GM13976 (cell line): ENCODE measurements around the gene CCDC34.

Experiments used
- DNase-seq: peaks from one replicate; pipeline ENCODE4 v3.0.0; 2012; ENCODE audit warnings: low spot score
- in situ Hi-C: fragments of 300-500 bp; cut with MboI; formaldehyde crosslinking; loops from one replicate; pipeline ENCODE4 v1.12.0; 2022; ENCODE audit warnings: low sequenced_read_pairs, mixed read lengths, inconsistent platforms; ENCODE audit not compliant: unreplicated experiment
- TF ChIP-seq, protein P1 (sequence below): IDR thresholded peaks from 2 replicates; pipeline ENCODE4 v1.5.1; 2012; ENCODE audit warnings: borderline replicate concordance, mild to moderate bottlenecking; ENCODE audit not compliant: insufficient read depth; ENCODE audit errors: extremely low read depth, missing control alignments, control extremely low read depth

CCDC34 gene

DNA sequence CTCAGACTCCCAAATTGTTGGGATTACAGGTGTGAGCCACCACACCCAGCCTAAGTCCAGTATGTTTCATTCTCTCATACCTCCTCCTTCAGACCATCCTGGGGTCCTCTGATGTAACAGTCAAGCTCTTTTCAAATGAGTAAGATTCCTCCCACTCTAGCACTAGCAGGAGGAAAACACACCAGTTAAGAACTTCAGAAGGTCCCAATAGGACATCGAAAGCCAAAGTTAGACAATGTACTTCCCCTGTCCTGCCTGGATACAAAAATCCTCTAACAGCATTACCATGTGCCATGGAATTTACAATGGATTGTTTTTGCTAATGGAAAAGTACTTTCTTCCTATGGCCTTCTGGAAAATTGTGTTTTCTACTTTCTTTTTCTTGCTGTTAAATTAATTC, 67.1 kb downstream of the CCDC34 start:
- in situ Hi-C loops = no loop called here
- TF ChIP-seq, protein P1, sequence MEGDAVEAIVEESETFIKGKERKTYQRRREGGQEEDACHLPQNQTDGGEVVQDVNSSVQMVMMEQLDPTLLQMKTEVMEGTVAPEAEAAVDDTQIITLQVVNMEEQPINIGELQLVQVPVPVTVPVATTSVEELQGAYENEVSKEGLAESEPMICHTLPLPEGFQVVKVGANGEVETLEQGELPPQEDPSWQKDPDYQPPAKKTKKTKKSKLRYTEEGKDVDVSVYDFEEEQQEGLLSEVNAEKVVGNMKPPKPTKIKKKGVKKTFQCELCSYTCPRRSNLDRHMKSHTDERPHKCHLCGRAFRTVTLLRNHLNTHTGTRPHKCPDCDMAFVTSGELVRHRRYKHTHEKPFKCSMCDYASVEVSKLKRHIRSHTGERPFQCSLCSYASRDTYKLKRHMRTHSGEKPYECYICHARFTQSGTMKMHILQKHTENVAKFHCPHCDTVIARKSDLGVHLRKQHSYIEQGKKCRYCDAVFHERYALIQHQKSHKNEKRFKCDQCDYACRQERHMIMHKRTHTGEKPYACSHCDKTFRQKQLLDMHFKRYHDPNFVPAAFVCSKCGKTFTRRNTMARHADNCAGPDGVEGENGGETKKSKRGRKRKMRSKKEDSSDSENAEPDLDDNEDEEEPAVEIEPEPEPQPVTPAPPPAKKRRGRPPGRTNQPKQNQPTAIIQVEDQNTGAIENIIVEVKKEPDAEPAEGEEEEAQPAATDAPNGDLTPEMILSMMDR = no peak
- no peak for DNase-seq

- TF ChIP-seq, protein P1 = no peak
- in situ Hi-C loops = no loop called here
- no peak for DNase-seq
Measured at GRCh38 chr11:27294654-27295053, 68.4 kb downstream of the CCDC34 start.

DNA sequence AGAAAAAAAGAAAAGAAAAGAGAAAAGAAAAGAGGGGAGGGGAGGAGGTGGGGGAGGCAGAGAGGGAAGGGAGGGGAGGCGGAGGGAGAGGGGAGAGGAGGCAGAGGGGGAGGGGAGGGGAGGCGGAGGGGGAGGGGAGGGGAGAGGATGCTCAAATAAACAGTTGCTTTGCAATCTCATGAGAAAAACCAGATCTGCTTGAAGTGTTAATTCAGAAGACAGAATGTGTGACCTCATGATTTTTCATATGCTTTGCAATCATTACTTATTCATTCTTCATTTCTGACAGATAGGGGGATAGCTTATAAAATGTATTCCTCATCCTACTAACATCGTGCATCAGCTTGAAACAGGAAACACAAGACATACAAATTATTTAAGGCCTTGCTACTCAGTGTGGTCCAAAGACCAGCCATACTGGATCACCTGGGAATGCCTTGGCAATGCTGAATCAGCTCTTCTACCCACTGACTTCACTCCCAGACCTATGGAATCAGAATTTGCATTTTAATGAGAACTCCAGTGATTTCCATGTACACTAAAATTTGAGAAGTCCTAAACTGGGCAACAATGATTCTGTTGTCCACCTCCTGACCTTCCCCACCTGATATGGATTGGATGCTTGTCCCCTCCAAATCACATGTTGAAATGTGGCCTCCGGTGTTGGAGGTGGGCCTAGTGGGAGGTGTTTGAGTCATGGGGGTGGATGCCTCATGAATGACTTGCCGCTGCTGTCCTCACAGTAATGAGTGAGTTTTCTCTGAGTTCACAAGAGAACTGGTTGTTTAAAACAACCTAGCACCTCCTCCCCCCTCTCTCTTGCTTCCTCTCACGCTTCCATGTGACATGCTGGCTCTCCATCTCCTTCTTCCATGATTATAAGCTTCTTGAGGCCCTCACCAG, 69.2 kb downstream of the CCDC34 start:
- DNase-seq = no peak
- in situ Hi-C loops = no loop called here
- TF ChIP-seq, protein P1 = no peak

- in situ Hi-C loops = no loop called here
- DNase-seq = no peak
- TF ChIP-seq, protein P1 = no peak
Measured at GRCh38 chr11:27292637-27293010, 70.4 kb downstream of the CCDC34 start.

- in situ Hi-C loops = no loop called here
- TF ChIP-seq, protein P1 = no peak
- no peak for DNase-seq
Measured at GRCh38 chr11:27291954-27292636, 70.9 kb downstream of the CCDC34 start.

DNA sequence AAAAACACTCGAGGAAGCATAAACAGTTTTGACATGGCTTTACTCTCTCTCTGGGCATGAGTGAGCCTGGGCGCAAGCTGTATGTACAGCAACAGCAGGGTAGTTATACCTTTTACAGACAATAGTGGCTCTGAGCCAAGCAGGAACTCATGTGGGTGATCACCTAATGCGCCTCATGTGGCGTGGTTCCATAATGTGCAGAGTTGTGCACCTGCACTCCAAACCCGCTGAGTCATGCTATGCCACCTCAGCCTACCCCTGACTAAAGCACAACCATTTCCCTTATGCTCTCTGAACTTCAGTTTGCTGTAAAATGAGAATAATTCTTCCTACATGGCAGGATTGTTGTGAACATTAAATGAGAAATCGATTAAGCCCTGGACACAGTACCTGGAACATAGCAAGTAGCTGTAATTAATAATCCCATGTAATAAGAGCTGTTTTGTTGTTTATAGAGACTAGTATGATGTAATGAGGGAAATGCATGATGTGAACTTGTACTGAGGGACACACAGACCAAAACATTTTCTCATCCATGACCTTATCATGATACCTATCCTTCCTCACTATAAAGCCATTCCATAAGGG, 71.6 kb downstream of the CCDC34 start:
- no peak for DNase-seq
- in situ Hi-C loops = no loop called here
- TF ChIP-seq, protein P1 = no peak
